Keratinocyte (primary cell): Measurements from ENCODE around the gene SSR1. TPM values are rescaled to one million over a fixed set of nuclear protein-coding genes. Genes with fewer than 3 reads are reported as not detected.

Experiments used
- DNase-seq: peaks from one replicate; pipeline ENCODE4 v3.0.0-alpha.2; 2011; ENCODE audit warnings: low read depth, missing footprints, low spot score
- FAIRE-seq: peaks from 2 replicates; lab custom pipeline; 2011; peaks lifted over from hg19 to GRCh38; lab: Jason Lieb, UNC
- H2AFZ ChIP-seq: 2 replicates; pipeline ENCODE4 v1.6.0; 2012; ENCODE audit warnings: low read length, control low read depth, inconsistent platforms; ENCODE audit not compliant: control insufficient read depth
- H3K27ac ChIP-seq: 2 replicates; pipeline ENCODE4 v1.5.1; 2011; ENCODE audit warnings: low read length; ENCODE audit not compliant: control insufficient read depth, insufficient read depth
- H3K27me3 ChIP-seq: 3 replicates; pipeline ENCODE4 v1.6.0; 2011; ENCODE audit warnings: low read length; ENCODE audit not compliant: control insufficient read depth, insufficient read depth; ENCODE audit errors: extremely low read depth
- H3K36me3 ChIP-seq, 2 experiments: 2 replicates in 1 of 2; 3 replicates in 1 of 2; pipeline ENCODE4 v1.5.1; 2011; ENCODE audit warnings: low read length in 2 of 2, mild to moderate bottlenecking in 1 of 2; ENCODE audit not compliant: control insufficient read depth in 2 of 2, insufficient read depth in 2 of 2; ENCODE audit errors: extremely low read depth in 1 of 2
- H3K4me1 ChIP-seq: 3 replicates; pipeline ENCODE4 v1.5.1; 2011; ENCODE audit warnings: low read length; ENCODE audit not compliant: control insufficient read depth, insufficient read depth; ENCODE audit errors: extremely low read depth
- H3K4me2 ChIP-seq: 3 replicates; pipeline ENCODE4 v1.6.0; 2011; ENCODE audit warnings: low read depth, low read length; ENCODE audit not compliant: control insufficient read depth, insufficient read depth; ENCODE audit errors: extremely low read depth
- H3K4me3 ChIP-seq, 3 experiments: fragments of 200-600 bp in 1 of 3; sonication (generic) in 1 of 3; 2 replicates in 2 of 3; 3 replicates in 1 of 3; pipeline ENCODE4 v1.5.1; 2011 to 2016; ENCODE audit warnings: low read length in 3 of 3, mild to moderate bottlenecking in 3 of 3, control low read depth in 2 of 3, inconsistent platforms in 1 of 3, low read depth in 1 of 3, mixed read lengths in 1 of 3, mixed run types in 1 of 3, moderate library complexity in 1 of 3; ENCODE audit not compliant: control insufficient read depth in 2 of 3, insufficient read depth in 2 of 3; ENCODE audit errors: extremely low read depth in 1 of 3
- H3K79me2 ChIP-seq: 2 replicates; pipeline ENCODE4 v1.6.0; 2012; ENCODE audit warnings: low read length; ENCODE audit not compliant: control insufficient read depth, insufficient read depth
- H3K9ac ChIP-seq: 3 replicates; pipeline ENCODE4 v1.6.0; 2011; ENCODE audit warnings: low read length; ENCODE audit not compliant: control insufficient read depth, insufficient read depth; ENCODE audit errors: extremely low read depth
- H3K9me1 ChIP-seq: 3 replicates; pipeline ENCODE4 v1.6.0; 2011; ENCODE audit warnings: low read length; ENCODE audit not compliant: control insufficient read depth, insufficient read depth; ENCODE audit errors: extremely low read depth
- H3K9me3 ChIP-seq: 2 replicates; pipeline ENCODE4 v1.5.1; 2012; ENCODE audit warnings: low read depth, low read length; ENCODE audit not compliant: control insufficient read depth
- H4K20me1 ChIP-seq: 3 replicates; pipeline ENCODE4 v1.6.0; 2011; ENCODE audit warnings: low read length; ENCODE audit not compliant: control insufficient read depth, insufficient read depth; ENCODE audit errors: extremely low read depth
- EZH2 ChIP-seq: IDR thresholded peaks from one replicate; pipeline ENCODE4 v1.6.1; 2012; ENCODE audit warnings: inconsistent platforms, mild to moderate bottlenecking, low read length, moderate library complexity
- dilution Hi-C: fragments of 300-500 bp; cut with MboI; formaldehyde crosslinking; loops from one replicate; pipeline ENCODE4 v1.7.0; 2020; ENCODE audit warnings: low sequenced_read_pairs; ENCODE audit not compliant: extremely low pct_ligation_motif_present
- polyA plus RNA-seq, 5 experiments: library from polyadenylated mRNA; depleted of rRNA in 3 of 5; stranded (reverse) in 3 of 5; stranded (forward) in 1 of 5; unstranded in 1 of 5; fragments of >200 nt; gene quantifications; 1 replicate in 1 of 5; 2 replicates in 3 of 5; 3 replicates in 1 of 5; pipeline versions ENCODE4 v1.2.1 to v1.2.3, GENCODE V29; 2011 to 2012; ENCODE audit warnings: missing spikeins in 2 of 5, low read depth in 1 of 5, low replicate concordance in 1 of 5
- TF ChIP-seq, protein P1 (sequence below), 3 experiments: IDR thresholded peaks in 1 of 3; conservative IDR thresholded peaks in 1 of 3; optimal IDR thresholded peaks in 1 of 3; 2 replicates in 2 of 3; 3 replicates in 1 of 3; pipeline versions ENCODE3 to v1.5.1; 2011; ENCODE audit warnings: low read length in 3 of 3, mild to moderate bottlenecking in 3 of 3, moderate library complexity in 2 of 3, control low read depth in 1 of 3, inconsistent platforms in 1 of 3; ENCODE audit not compliant: insufficient read depth in 2 of 3; ENCODE audit errors: extremely low read depth in 1 of 3

SSR1 gene
- polyA plus RNA-seq, 1 donor (not counting 4 experiments of a cell fraction or from before 2014, with no cell fraction given), result 188 TPM

DNA sequence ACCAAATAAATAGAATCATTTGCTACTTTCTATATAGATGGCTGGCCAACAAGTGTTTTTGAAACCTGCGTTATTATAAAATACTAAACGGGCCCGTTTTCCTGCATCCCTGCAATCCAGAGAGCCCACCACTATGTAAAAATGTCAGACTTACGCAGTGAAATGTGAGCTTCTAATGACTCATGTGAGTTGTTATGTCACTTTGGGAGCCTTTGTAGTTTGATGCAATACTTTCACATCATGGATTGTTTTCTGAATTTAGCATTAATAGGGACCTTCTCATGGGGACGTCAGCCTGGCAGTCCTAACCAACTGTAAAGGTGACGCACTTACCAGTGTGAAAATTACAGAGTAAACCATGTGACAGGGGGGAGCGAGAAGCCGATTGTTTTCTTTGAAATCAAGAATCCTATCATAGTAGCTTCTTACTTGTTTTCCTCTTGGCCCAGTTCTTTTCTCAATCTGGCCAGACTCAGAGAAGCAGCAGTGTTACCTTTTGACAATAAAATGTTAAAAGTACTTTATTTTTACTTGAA is 75.3 kb downstream of the SSR1 start:
- Histone ChIP-seq H3K9me3 (no peaks in the 10 kb centered on the region), H3K4me3 (no peak overlapping the region), H3K9ac (no peak overlapping the region), H4K20me1 (peaks cover 3% of the 10 kb centered on the region), H3K4me1 (peaks cover 23% of the 10 kb centered on the region), H3K9me1 (no peaks in the 10 kb centered on the region), H3K79me2 (peaks cover 18% of the 10 kb centered on the region), H3K27me3 (no peaks in the 10 kb centered on the region), H3K36me3 (peaks cover 22 to 31% of the 10 kb centered on the region in 2 experiments), H3K27ac (no peak overlapping the region), H3K4me2 (no peak overlapping the region), H2AFZ (no peak overlapping the region)
- no peak for FAIRE-seq
- dilution Hi-C loops, result no loop called here
- DNase-seq, result no peak
- TF ChIP-seq, protein P1, sequence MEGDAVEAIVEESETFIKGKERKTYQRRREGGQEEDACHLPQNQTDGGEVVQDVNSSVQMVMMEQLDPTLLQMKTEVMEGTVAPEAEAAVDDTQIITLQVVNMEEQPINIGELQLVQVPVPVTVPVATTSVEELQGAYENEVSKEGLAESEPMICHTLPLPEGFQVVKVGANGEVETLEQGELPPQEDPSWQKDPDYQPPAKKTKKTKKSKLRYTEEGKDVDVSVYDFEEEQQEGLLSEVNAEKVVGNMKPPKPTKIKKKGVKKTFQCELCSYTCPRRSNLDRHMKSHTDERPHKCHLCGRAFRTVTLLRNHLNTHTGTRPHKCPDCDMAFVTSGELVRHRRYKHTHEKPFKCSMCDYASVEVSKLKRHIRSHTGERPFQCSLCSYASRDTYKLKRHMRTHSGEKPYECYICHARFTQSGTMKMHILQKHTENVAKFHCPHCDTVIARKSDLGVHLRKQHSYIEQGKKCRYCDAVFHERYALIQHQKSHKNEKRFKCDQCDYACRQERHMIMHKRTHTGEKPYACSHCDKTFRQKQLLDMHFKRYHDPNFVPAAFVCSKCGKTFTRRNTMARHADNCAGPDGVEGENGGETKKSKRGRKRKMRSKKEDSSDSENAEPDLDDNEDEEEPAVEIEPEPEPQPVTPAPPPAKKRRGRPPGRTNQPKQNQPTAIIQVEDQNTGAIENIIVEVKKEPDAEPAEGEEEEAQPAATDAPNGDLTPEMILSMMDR (optimal IDR thresholded peaks at IDR 0.05 in 1 of 3, IDR thresholded peaks at IDR 0.05 in 1 of 3, conservative IDR thresholded peaks at IDR 0.05 in 1 of 3; ENCODE audit: extremely low read depth in 1 of 3, insufficient read depth in 2 of 3, low read length in 3 of 3), result no peak

DNA sequence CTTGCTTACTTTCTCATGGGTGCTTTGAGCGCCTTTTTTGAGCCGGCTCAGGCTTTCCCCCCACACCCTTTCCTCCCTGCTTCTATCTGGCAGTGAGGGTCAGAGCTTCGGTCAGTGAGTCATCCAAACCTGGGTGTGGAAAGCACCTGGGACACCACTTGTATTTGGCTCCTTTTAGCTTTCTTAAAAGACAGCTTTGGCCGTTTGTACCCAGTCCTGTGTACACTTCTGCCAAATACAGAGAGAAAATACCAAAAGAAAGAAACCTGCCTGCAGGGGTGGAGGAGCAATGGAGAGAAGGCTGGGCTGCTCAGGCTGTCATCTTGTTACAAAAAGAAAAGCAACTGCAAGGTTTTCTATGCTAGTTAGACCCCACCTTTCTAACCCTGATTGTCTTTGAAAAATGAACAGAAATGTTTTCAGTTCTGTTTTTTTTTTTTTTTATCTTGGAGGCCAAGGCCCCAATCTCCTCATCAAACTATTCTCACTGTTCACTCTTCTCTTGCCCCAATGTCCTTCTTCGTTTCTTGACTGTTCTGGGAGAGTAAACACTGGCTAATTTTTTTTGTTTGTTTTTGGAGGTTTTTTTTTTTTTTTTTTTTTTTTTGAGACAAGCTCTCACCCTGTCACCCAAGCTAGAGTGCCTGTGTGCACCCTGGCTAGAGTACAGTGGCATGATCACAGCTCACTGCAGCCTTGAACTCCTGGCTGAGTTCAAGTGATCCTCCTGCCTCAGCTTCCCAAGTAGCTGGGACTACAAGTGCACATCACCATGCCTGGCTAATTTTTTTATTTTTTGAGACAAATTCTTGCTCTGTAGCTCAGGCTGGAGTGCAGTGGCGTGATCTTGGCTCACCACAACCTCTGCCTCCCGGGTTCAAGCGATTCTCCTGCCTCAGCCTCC is 76.4 kb downstream of the SSR1 start:
- Histone ChIP-seq H3K36me3 (peaks cover 27% of the 10 kb centered on the region in 2 experiments), H3K4me1 (peaks cover 23% of the 10 kb centered on the region), H3K9ac (peak overlapping the region; percentile 49), H3K4me2 (peak overlapping the region; percentile 56), H3K79me2 (peaks cover 21% of the 10 kb centered on the region), H4K20me1 (peaks cover 3% of the 10 kb centered on the region), H3K27ac (peak overlapping the region; percentile 71), H3K27me3 (no peaks in the 10 kb centered on the region), H3K9me3 (no peaks in the 10 kb centered on the region), H3K9me1 (no peaks in the 10 kb centered on the region), H3K4me3 (no peak overlapping the region), H2AFZ (no peak overlapping the region)
- peak; percentile 58 for FAIRE-seq
- DNase-seq, result no peak
- dilution Hi-C loops, result no loop called here
- TF ChIP-seq, protein P1 (optimal IDR thresholded peaks at IDR 0.05 in 1 of 3, IDR thresholded peaks at IDR 0.05 in 1 of 3, conservative IDR thresholded peaks at IDR 0.05 in 1 of 3; ENCODE audit: extremely low read depth in 1 of 3, insufficient read depth in 2 of 3, low read length in 3 of 3), result no peak
- no peak for TF ChIP-seq EZH2
